OCI-LY3 (cell line): ENCODE results near the gene CAMK1D.

Experiments
- EZH2phosphoT487 ChIP-seq: fragments of 200-600 bp; shearing (Covaris generic); IDR thresholded peaks from 2 replicates; pipeline ENCODE4 v1.6.1; 2018; ENCODE audit warnings: antibody characterized with exemption, mixed run types, low read depth
- TF ChIP-seq, protein P1 (sequence below): fragments of 200-600, 300-600 bp; sonication (generic); IDR thresholded peaks from 2 replicates; pipeline ENCODE4 v1.5.1; 2014; ENCODE audit warnings: antibody characterized with exemption, low read length, low read depth

DNA sequence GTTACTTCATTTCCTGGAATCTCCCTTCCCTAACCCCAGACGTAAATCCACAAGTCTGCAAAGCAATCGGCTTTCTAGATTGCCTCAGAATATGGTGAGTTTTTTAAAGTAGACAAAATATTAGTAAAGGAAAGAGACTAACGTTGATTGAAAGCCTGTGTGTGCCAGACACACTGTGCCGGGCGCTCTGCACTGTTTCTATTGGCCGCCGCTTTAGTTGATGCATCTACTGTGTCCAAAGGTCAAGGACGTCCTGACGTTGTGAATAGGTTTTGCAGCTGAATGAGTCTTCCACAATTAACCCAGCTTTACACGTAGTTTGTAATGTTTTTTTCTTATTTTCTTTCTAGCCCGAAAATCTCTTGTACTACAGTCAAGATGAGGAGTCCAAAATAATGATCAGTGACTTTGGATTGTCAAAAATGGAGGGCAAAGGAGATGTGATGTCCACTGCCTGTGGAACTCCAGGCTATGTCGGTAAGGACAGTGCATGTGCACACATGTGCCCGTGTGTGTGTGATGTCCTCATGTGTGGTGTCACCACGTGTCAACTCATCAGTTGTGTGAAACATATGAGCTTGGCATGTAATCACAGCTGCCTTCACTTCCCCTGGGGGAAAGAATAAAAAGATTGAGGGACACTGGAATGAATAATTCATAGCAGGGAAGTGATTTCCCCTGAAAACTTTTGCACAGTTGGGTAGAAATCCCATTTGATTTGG lies 420.1 kb downstream of the CAMK1D start:
- TF ChIP-seq, protein P1, sequence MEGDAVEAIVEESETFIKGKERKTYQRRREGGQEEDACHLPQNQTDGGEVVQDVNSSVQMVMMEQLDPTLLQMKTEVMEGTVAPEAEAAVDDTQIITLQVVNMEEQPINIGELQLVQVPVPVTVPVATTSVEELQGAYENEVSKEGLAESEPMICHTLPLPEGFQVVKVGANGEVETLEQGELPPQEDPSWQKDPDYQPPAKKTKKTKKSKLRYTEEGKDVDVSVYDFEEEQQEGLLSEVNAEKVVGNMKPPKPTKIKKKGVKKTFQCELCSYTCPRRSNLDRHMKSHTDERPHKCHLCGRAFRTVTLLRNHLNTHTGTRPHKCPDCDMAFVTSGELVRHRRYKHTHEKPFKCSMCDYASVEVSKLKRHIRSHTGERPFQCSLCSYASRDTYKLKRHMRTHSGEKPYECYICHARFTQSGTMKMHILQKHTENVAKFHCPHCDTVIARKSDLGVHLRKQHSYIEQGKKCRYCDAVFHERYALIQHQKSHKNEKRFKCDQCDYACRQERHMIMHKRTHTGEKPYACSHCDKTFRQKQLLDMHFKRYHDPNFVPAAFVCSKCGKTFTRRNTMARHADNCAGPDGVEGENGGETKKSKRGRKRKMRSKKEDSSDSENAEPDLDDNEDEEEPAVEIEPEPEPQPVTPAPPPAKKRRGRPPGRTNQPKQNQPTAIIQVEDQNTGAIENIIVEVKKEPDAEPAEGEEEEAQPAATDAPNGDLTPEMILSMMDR = no peak
- TF ChIP-seq EZH2phosphoT487 = no peak
